ENCODE results near the gene FERMT1.

Gene FERMT1

GRCh38 chr20:6040958-6041807 is 81.6 kb downstream of the FERMT1 start:
- H3K79me1 ChIP-seq (ENCODE audit: low read length), result no peaks in the 10 kb centered on the region
- no peak overlapping the region for H4K8ac ChIP-seq (ENCODE audit: low read depth, low read length)
- no peak overlapping the region for H3K23ac ChIP-seq (ENCODE audit: low read length)
- H2BK15ac ChIP-seq (replicated peaks; ENCODE audit: low read depth), result no peak overlapping the region
- no CpG with 5 or more reads among the region's 67 CpGs for WGBS (ENCODE audit: extremely low coverage, insufficient coverage, low lambda C conversion rate)
- no peak overlapping the region for H3K9ac ChIP-seq (ENCODE audit: low read length)
- no peak overlapping the region for H3K27ac ChIP-seq (ENCODE audit: low read depth, low read length)
- no peak overlapping the region for H3K18ac ChIP-seq (ENCODE audit: low read length)
- no peak overlapping the region for H4K5ac ChIP-seq (ENCODE audit: low read length)
- H3K56ac ChIP-seq (ENCODE audit: low read length), result no peak overlapping the region
- H3K27me3 ChIP-seq (ENCODE audit: insufficient read depth, low read length, poor library complexity), result no peaks in the 10 kb centered on the region
- no peak overlapping the region for H3K4ac ChIP-seq (ENCODE audit: low read depth, low read length)
- H3K79me2 ChIP-seq (ENCODE audit: control insufficient read depth, insufficient read depth, low read length), result no peaks in the 10 kb centered on the region
- H3K4me1 ChIP-seq (ENCODE audit: control insufficient read depth, low read depth, low read length), result no peaks in the 10 kb centered on the region
- H3K4me3 ChIP-seq (ENCODE audit: low read length), result no peak overlapping the region
- peaks cover 2% of the 10 kb centered on the region for H3K36me3 ChIP-seq (ENCODE audit: control insufficient read depth, insufficient read depth, low read length)
- DNase-seq, result no peak
- H3K4me2 ChIP-seq (ENCODE audit: low read length), result no peak overlapping the region
- no peak overlapping the region for H2BK120ac ChIP-seq (ENCODE audit: low read depth, low read length)
- H2AK5ac ChIP-seq (ENCODE audit: low read length), result no peak overlapping the region
- no peak overlapping the region for H2BK5ac ChIP-seq (ENCODE audit: low read length)

GRCh38 chr20:6040540-6040939 is 82.3 kb downstream of the FERMT1 start:
- Histone ChIP-seq H2BK5ac (ENCODE audit: low read length) (no peak overlapping the region), H3K9ac (ENCODE audit: low read length) (no peak overlapping the region), H3K23ac (ENCODE audit: low read length) (no peak overlapping the region), H2AK5ac (ENCODE audit: low read length) (no peak overlapping the region), H3K18ac (ENCODE audit: low read length) (no peak overlapping the region), H3K27ac (ENCODE audit: low read depth, low read length) (no peak overlapping the region), H4K8ac (ENCODE audit: low read depth, low read length) (no peak overlapping the region), H2BK120ac (ENCODE audit: low read depth, low read length) (no peak overlapping the region), H3K4me3 (ENCODE audit: low read length) (no peak overlapping the region), H3K4ac (ENCODE audit: low read depth, low read length) (no peak overlapping the region), H4K5ac (ENCODE audit: low read length) (no peak overlapping the region), H3K27me3 (ENCODE audit: insufficient read depth, low read length, poor library complexity) (no peaks in the 10 kb centered on the region), H3K4me2 (ENCODE audit: low read length) (no peak overlapping the region), H3K36me3 (ENCODE audit: control insufficient read depth, insufficient read depth, low read length) (peaks cover 2% of the 10 kb centered on the region), H3K79me2 (ENCODE audit: control insufficient read depth, insufficient read depth, low read length) (no peaks in the 10 kb centered on the region), H3K56ac (ENCODE audit: low read length) (no peak overlapping the region), H3K4me1 (ENCODE audit: control insufficient read depth, low read depth, low read length) (no peaks in the 10 kb centered on the region), H3K79me1 (ENCODE audit: low read length) (no peaks in the 10 kb centered on the region), H2BK15ac (replicated peaks; ENCODE audit: low read depth) (no peak overlapping the region)
- no peak for DNase-seq
- WGBS (ENCODE audit: extremely low coverage, insufficient coverage, low lambda C conversion rate), result no CpG with 5 or more reads among the region's 8 CpGs

- H3K36me3 ChIP-seq (ENCODE audit: control insufficient read depth, insufficient read depth, low read length), result peaks cover 2% of the 10 kb centered on the region
- H3K27ac ChIP-seq (ENCODE audit: low read depth, low read length), result no peak overlapping the region
- no peak overlapping the region for H2AK5ac ChIP-seq (ENCODE audit: low read length)
- H4K5ac ChIP-seq (ENCODE audit: low read length), result no peak overlapping the region
- no peak overlapping the region for H3K56ac ChIP-seq (ENCODE audit: low read length)
- H3K79me1 ChIP-seq (ENCODE audit: low read length), result no peaks in the 10 kb centered on the region
- DNase-seq, result no peak
- H3K4ac ChIP-seq (ENCODE audit: low read depth, low read length), result no peak overlapping the region
- no peak overlapping the region for H2BK120ac ChIP-seq (ENCODE audit: low read depth, low read length)
- no peaks in the 10 kb centered on the region for H3K27me3 ChIP-seq (ENCODE audit: insufficient read depth, low read length, poor library complexity)
- no peak overlapping the region for H3K23ac ChIP-seq (ENCODE audit: low read length)
- no peak overlapping the region for H3K9ac ChIP-seq (ENCODE audit: low read length)
- no peak overlapping the region for H4K8ac ChIP-seq (ENCODE audit: low read depth, low read length)
- no peak overlapping the region for H2BK15ac ChIP-seq (replicated peaks; ENCODE audit: low read depth)
- H2BK5ac ChIP-seq (ENCODE audit: low read length), result no peak overlapping the region
- H3K79me2 ChIP-seq (ENCODE audit: control insufficient read depth, insufficient read depth, low read length), result no peaks in the 10 kb centered on the region
- H3K4me2 ChIP-seq (ENCODE audit: low read length), result no peak overlapping the region
- H3K4me3 ChIP-seq (ENCODE audit: low read length), result no peak overlapping the region
- no peaks in the 10 kb centered on the region for H3K4me1 ChIP-seq (ENCODE audit: control insufficient read depth, low read depth, low read length)
- no peak overlapping the region for H3K18ac ChIP-seq (ENCODE audit: low read length)
- WGBS (ENCODE audit: extremely low coverage, insufficient coverage, low lambda C conversion rate), result no CpG with 5 or more reads among the region's 5 CpGs
These were observed 83.1 kb downstream of the FERMT1 start for GRCh38 chr20:6039766-6040165.

GRCh38 chr20:6038256-6038655 is 84.6 kb downstream of the FERMT1 start:
- no peak overlapping the region for H3K56ac ChIP-seq (ENCODE audit: low read length)
- no peak overlapping the region for H3K4me3 ChIP-seq (ENCODE audit: low read length)
- no peak overlapping the region for H2BK120ac ChIP-seq (ENCODE audit: low read depth, low read length)
- DNase-seq, result no peak
- no peak overlapping the region for H4K8ac ChIP-seq (ENCODE audit: low read depth, low read length)
- H3K4ac ChIP-seq (ENCODE audit: low read depth, low read length), result no peak overlapping the region
- H2AK5ac ChIP-seq (ENCODE audit: low read length), result no peak overlapping the region
- H3K36me3 ChIP-seq (ENCODE audit: control insufficient read depth, insufficient read depth, low read length), result peaks cover 2% of the 10 kb centered on the region
- no peak overlapping the region for H2BK15ac ChIP-seq (replicated peaks; ENCODE audit: low read depth)
- no peak overlapping the region for H3K4me2 ChIP-seq (ENCODE audit: low read length)
- H3K79me1 ChIP-seq (ENCODE audit: low read length), result no peaks in the 10 kb centered on the region
- no peaks in the 10 kb centered on the region for H3K79me2 ChIP-seq (ENCODE audit: control insufficient read depth, insufficient read depth, low read length)
- no peak overlapping the region for H3K18ac ChIP-seq (ENCODE audit: low read length)
- no peak overlapping the region for H3K9ac ChIP-seq (ENCODE audit: low read length)
- no peak overlapping the region for H3K23ac ChIP-seq (ENCODE audit: low read length)
- WGBS (ENCODE audit: extremely low coverage, insufficient coverage, low lambda C conversion rate), result no CpG with 5 or more reads among the region's 3 CpGs
- no peaks in the 10 kb centered on the region for H3K4me1 ChIP-seq (ENCODE audit: control insufficient read depth, low read depth, low read length)
- H3K27me3 ChIP-seq (ENCODE audit: insufficient read depth, low read length, poor library complexity), result no peaks in the 10 kb centered on the region
- no peak overlapping the region for H4K5ac ChIP-seq (ENCODE audit: low read length)
- H2BK5ac ChIP-seq (ENCODE audit: low read length), result no peak overlapping the region
- H3K27ac ChIP-seq (ENCODE audit: low read depth, low read length), result no peak overlapping the region

GRCh38 chr20:6037082-6037481 is 85.7 kb downstream of the FERMT1 start:
- H3K23ac ChIP-seq (ENCODE audit: low read length), result no peak overlapping the region
- no peak overlapping the region for H3K27ac ChIP-seq (ENCODE audit: low read depth, low read length)
- no peak for DNase-seq
- H4K8ac ChIP-seq (ENCODE audit: low read depth, low read length), result no peak overlapping the region
- H4K5ac ChIP-seq (ENCODE audit: low read length), result no peak overlapping the region
- H3K4me3 ChIP-seq (ENCODE audit: low read length), result no peak overlapping the region
- H2BK15ac ChIP-seq (replicated peaks; ENCODE audit: low read depth), result no peak overlapping the region
- H3K18ac ChIP-seq (ENCODE audit: low read length), result no peak overlapping the region
- no peaks in the 10 kb centered on the region for H3K79me2 ChIP-seq (ENCODE audit: control insufficient read depth, insufficient read depth, low read length)
- H3K9ac ChIP-seq (ENCODE audit: low read length), result no peak overlapping the region
- no peak overlapping the region for H3K4me2 ChIP-seq (ENCODE audit: low read length)
- no peak overlapping the region for H3K56ac ChIP-seq (ENCODE audit: low read length)
- no CpG with 5 or more reads among the region's 1 CpG for WGBS (ENCODE audit: extremely low coverage, insufficient coverage, low lambda C conversion rate)
- no peaks in the 10 kb centered on the region for H3K4me1 ChIP-seq (ENCODE audit: control insufficient read depth, low read depth, low read length)
- no peak overlapping the region for H2BK5ac ChIP-seq (ENCODE audit: low read length)
- no peaks in the 10 kb centered on the region for H3K79me1 ChIP-seq (ENCODE audit: low read length)
- H3K27me3 ChIP-seq (ENCODE audit: insufficient read depth, low read length, poor library complexity), result no peaks in the 10 kb centered on the region
- H2AK5ac ChIP-seq (ENCODE audit: low read length), result no peak overlapping the region
- no peak overlapping the region for H2BK120ac ChIP-seq (ENCODE audit: low read depth, low read length)
- no peak overlapping the region for H3K4ac ChIP-seq (ENCODE audit: low read depth, low read length)
- H3K36me3 ChIP-seq (ENCODE audit: control insufficient read depth, insufficient read depth, low read length), result peaks cover 2% of the 10 kb centered on the region

GRCh38 chr20:6036213-6036612 is 86.6 kb downstream of the FERMT1 start:
- H2BK15ac ChIP-seq (replicated peaks; ENCODE audit: low read depth), result no peak overlapping the region
- H3K36me3 ChIP-seq (ENCODE audit: control insufficient read depth, insufficient read depth, low read length), result peaks cover 2% of the 10 kb centered on the region
- no peak overlapping the region for H3K4ac ChIP-seq (ENCODE audit: low read depth, low read length)
- no peak overlapping the region for H3K56ac ChIP-seq (ENCODE audit: low read length)
- no peaks in the 10 kb centered on the region for H3K79me1 ChIP-seq (ENCODE audit: low read length)
- no peaks in the 10 kb centered on the region for H3K79me2 ChIP-seq (ENCODE audit: control insufficient read depth, insufficient read depth, low read length)
- H3K9ac ChIP-seq (ENCODE audit: low read length), result no peak overlapping the region
- no peak overlapping the region for H2BK120ac ChIP-seq (ENCODE audit: low read depth, low read length)
- no peak overlapping the region for H4K5ac ChIP-seq (ENCODE audit: low read length)
- no peak overlapping the region for H3K18ac ChIP-seq (ENCODE audit: low read length)
- H3K4me1 ChIP-seq (ENCODE audit: control insufficient read depth, low read depth, low read length), result no peaks in the 10 kb centered on the region
- no peak overlapping the region for H2BK5ac ChIP-seq (ENCODE audit: low read length)
- no peak overlapping the region for H3K27ac ChIP-seq (ENCODE audit: low read depth, low read length)
- no peaks in the 10 kb centered on the region for H3K27me3 ChIP-seq (ENCODE audit: insufficient read depth, low read length, poor library complexity)
- H3K4me2 ChIP-seq (ENCODE audit: low read length), result no peak overlapping the region
- H2AK5ac ChIP-seq (ENCODE audit: low read length), result no peak overlapping the region
- no CpG with 5 or more reads among the region's 4 CpGs for WGBS (ENCODE audit: extremely low coverage, insufficient coverage, low lambda C conversion rate)
- no peak for DNase-seq
- no peak overlapping the region for H3K23ac ChIP-seq (ENCODE audit: low read length)
- H3K4me3 ChIP-seq (ENCODE audit: low read length), result no peak overlapping the region
- H4K8ac ChIP-seq (ENCODE audit: low read depth, low read length), result no peak overlapping the region
